GM23338 (cell line): Measurements from ENCODE around the gene TMEM14A. TPM values are rescaled to one million over a fixed set of nuclear protein-coding genes. Genes with fewer than 3 reads are reported as not detected.

ENCODE experiments used
- ATAC-seq: fragments of 200-7000 bp; cut with Tn5 transposase; 3 replicates; pipeline ENCODE4 v1.9.1; 2020
- DNase-seq: peaks from one replicate; pipeline ENCODE4 v3.0.0-alpha.2; 2015; ENCODE audit warnings: low spot score
- H2AFZ ChIP-seq: fragments of 200-600 bp; sonication (generic); 2 replicates; pipeline ENCODE4 v1.8.0; 2016; ENCODE audit warnings: antibody characterized with exemption, mild to moderate bottlenecking, moderate library complexity
- H3F3A ChIP-seq: fragments of 200-600 bp; sonication (generic); replicated peaks from 2 replicates; pipeline ENCODE4 v1.8.0; 2017; ENCODE audit warnings: antibody characterized with exemption, mixed run types, low read depth
- H3K27ac ChIP-seq: fragments of 200-600 bp; sonication (generic); 2 replicates; pipeline ENCODE4 v1.6.1; 2016; ENCODE audit warnings: low read depth
- H3K27me3 ChIP-seq: fragments of 200-600 bp; sonication (generic); 2 replicates; pipeline ENCODE4 v1.8.0; 2016; ENCODE audit warnings: mild to moderate bottlenecking, mixed run types, moderate library complexity; ENCODE audit not compliant: insufficient read depth
- H3K36me3 ChIP-seq: fragments of 200-600 bp; sonication (generic); 2 replicates; pipeline ENCODE4 v1.8.0; 2016; ENCODE audit warnings: mild to moderate bottlenecking; ENCODE audit not compliant: insufficient read depth
- H3K4me1 ChIP-seq: fragments of 200-600 bp; sonication (generic); 2 replicates; pipeline ENCODE4 v1.8.0; 2016; ENCODE audit warnings: mild to moderate bottlenecking, moderate library complexity; ENCODE audit not compliant: insufficient read depth
- H3K4me2 ChIP-seq: fragments of 200-600 bp; sonication (generic); 2 replicates; pipeline ENCODE4 v1.7.1; 2017; ENCODE audit warnings: mixed run types
- H3K4me3 ChIP-seq: fragments of 200-600 bp; sonication (generic); 2 replicates; pipeline ENCODE4 v1.6.1; 2016; ENCODE audit warnings: mixed run types
- H3K79me2 ChIP-seq: fragments of 200-600 bp; sonication (generic); replicated peaks from 2 replicates; pipeline ENCODE4 v1.8.0; 2017; ENCODE audit warnings: mild to moderate bottlenecking; ENCODE audit not compliant: insufficient read depth
- H3K9me2 ChIP-seq: fragments of 200-600 bp; sonication (generic); 2 replicates; pipeline ENCODE4 v1.8.0; 2017; ENCODE audit not compliant: insufficient read depth
- H4K20me1 ChIP-seq: fragments of 200-600 bp; sonication (generic); replicated peaks from 2 replicates; pipeline ENCODE4 v1.8.0; 2017; ENCODE audit warnings: mild to moderate bottlenecking; ENCODE audit not compliant: insufficient read depth
- H3K27ac Mint-ChIP-seq: 2 replicates; pipeline ENCODE4 v1.8.0; 2020; ENCODE audit warnings: inconsistent platforms, mild to moderate bottlenecking, moderate library complexity, mixed read lengths
- H3K27me3 Mint-ChIP-seq: 3 replicates; pipeline ENCODE4 v1.8.0; 2022; ENCODE audit warnings: low read depth, mild to moderate bottlenecking, moderate library complexity, mixed read lengths, inconsistent platforms; ENCODE audit not compliant: insufficient read depth, poor library complexity
- H3K36me3 Mint-ChIP-seq: 3 replicates; pipeline ENCODE4 v1.8.0; 2021; ENCODE audit warnings: low read depth, mild to moderate bottlenecking, inconsistent platforms, moderate library complexity, mixed read lengths
- H3K4me1 Mint-ChIP-seq: 3 replicates; pipeline ENCODE4 v1.8.0; 2020; ENCODE audit warnings: mild to moderate bottlenecking, inconsistent platforms, mixed read lengths
- H3K4me3 Mint-ChIP-seq: 3 replicates; pipeline ENCODE4 v1.8.0; 2021; ENCODE audit warnings: moderate library complexity, mild to moderate bottlenecking, inconsistent platforms, mixed read lengths
- H3K9me3 Mint-ChIP-seq: 3 replicates; pipeline ENCODE4 v1.8.0; 2020; ENCODE audit warnings: moderate library complexity, mild to moderate bottlenecking, inconsistent platforms, mixed read lengths
- CREB1 ChIP-seq: fragments of 250-450 bp; sonication (Bioruptor Pico); IDR thresholded peaks from 2 replicates; pipeline ENCODE4 v1.5.0; 2020; ENCODE audit warnings: low read depth, mild to moderate bottlenecking, moderate library complexity
- ETS1 ChIP-seq: IDR thresholded peaks from 2 replicates; pipeline ENCODE4 v1.6.1; 2016; ENCODE audit warnings: antibody characterized with exemption
- EZH2 ChIP-seq: fragments of 200-600 bp; sonication (generic); IDR thresholded peaks from one replicate; pipeline ENCODE4 v1.8.0; 2017; ENCODE audit warnings: antibody characterized with exemption, mild to moderate bottlenecking, low read depth; ENCODE audit not compliant: unreplicated experiment
- EZH2phosphoT487 ChIP-seq: fragments of 200-600 bp; sonication (generic); IDR thresholded peaks from one replicate; pipeline ENCODE4 v1.8.1; 2018; ENCODE audit warnings: antibody characterized with exemption; ENCODE audit not compliant: unreplicated experiment
- JUNB ChIP-seq: IDR thresholded peaks from one replicate; pipeline ENCODE4 v1.6.1; 2016; ENCODE audit warnings: antibody characterized with exemption; ENCODE audit not compliant: unreplicated experiment
- NANOG ChIP-seq: IDR thresholded peaks from 2 replicates; pipeline ENCODE4 v1.6.1; 2016; ENCODE audit warnings: antibody characterized with exemption, borderline replicate concordance
- POLR2AphosphoS5 ChIP-seq: IDR thresholded peaks from 2 replicates; pipeline ENCODE4 v1.6.1; 2016; ENCODE audit warnings: antibody characterized with exemption, low read depth
- REST ChIP-seq: IDR thresholded peaks from one replicate; pipeline ENCODE4 v1.6.1; 2018; ENCODE audit warnings: antibody characterized with exemption; ENCODE audit not compliant: unreplicated experiment
- STAT1 ChIP-seq: IDR thresholded peaks from one replicate; pipeline ENCODE4 v1.6.1; 2016; ENCODE audit warnings: antibody characterized with exemption; ENCODE audit not compliant: unreplicated experiment
- ZNF114 ChIP-seq: fragments of 250-450 bp; sonication (Bioruptor Pico); IDR thresholded peaks from 2 replicates; pipeline ENCODE4 v1.5.0; 2020; ENCODE audit warnings: mild to moderate bottlenecking, moderate library complexity
- ZNF331 ChIP-seq: fragments of 250-450 bp; sonication (Bioruptor Pico); IDR thresholded peaks from 2 replicates; pipeline ENCODE4 v1.5.0; 2020; ENCODE audit warnings: low read depth, mild to moderate bottlenecking, moderate library complexity
- ZNF462 ChIP-seq: fragments of 250-450 bp; sonication (Bioruptor Pico); IDR thresholded peaks from 2 replicates; pipeline ENCODE4 v1.5.0; 2020; ENCODE audit warnings: mild to moderate bottlenecking, moderate library complexity
- polyA plus RNA-seq: library from polyadenylated mRNA; unstranded; fragments of >200 nt; fragmentation: Nextera tagmentation; extraction: Ambion mirVana; gene quantifications from 2 replicates; pipeline ENCODE4 v1.2.1, GENCODE V29; 2016
- total RNA-seq: library from RNA; depleted of rRNA; stranded (reverse); fragments of >200 nt; shearing (Covaris generic); gene quantifications from 2 replicates; pipeline ENCODE4 v1.2.3, GENCODE V29; 2014

TMEM14A gene
- total and polyA plus RNA-seq, 2 experiments from 2014 or later = 13.9 to 36.0 TPM

- no peak for TF ChIP-seq ZNF462 (CRISPR knock-in tag)
- no peak for TF ChIP-seq STAT1
- no peak for TF ChIP-seq NANOG
- TF ChIP-seq POLR2AphosphoS5 = peak; percentile 90
- TF ChIP-seq EZH2 = no peak
Observed at GRCh38 chr6:52664186-52664990, 6.5 kb upstream of the TMEM14A start (continued).

GRCh38 chr6:52664991-52665686 lies 5.8 kb upstream of the TMEM14A start:
- Mint-ChIP-seq H3K9me3 (no peaks in the 10 kb centered on the region), H3K4me1 (peaks cover 3% of the 10 kb centered on the region; the same call in 1 of the 3 replicates), H3K27me3 (no peaks in the 10 kb centered on the region), H3K27ac (no peak overlapping the region), H3K36me3 (peaks cover 10% of the 10 kb centered on the region; the same call in 1 of the 3 replicates), H3K4me3 (no peak overlapping the region)
- Histone ChIP-seq H2AFZ (peak overlapping the region; percentile 96), H3K27me3 (peaks cover 13% of the 10 kb centered on the region), H3K4me2 (peak overlapping the region; percentile 74), H3K36me3 (0 out of 2 replicates have a peak, but pooled peaks cover 9% of the 10 kb centered on the region), H3K4me1 (peaks cover 10% of the 10 kb centered on the region; the same call in 1 of the 2 replicates), H3K4me3 (peak overlapping the region; percentile 55), H3K79me2 (no peaks in the 10 kb centered on the region; the same call in 1 of the 2 replicates), H3F3A (no peaks in the 10 kb centered on the region), H3K9me2 (no peaks in the 10 kb centered on the region), H3K27ac (no peak overlapping the region), H4K20me1 (no peaks in the 10 kb centered on the region)
- ATAC-seq = no peak
- no peak for DNase-seq
- no peak for TF ChIP-seq ZNF331 (CRISPR knock-in tag)
- no peak for TF ChIP-seq ETS1
- TF ChIP-seq NANOG = no peak
- TF ChIP-seq EZH2 = no peak
- no peak for TF ChIP-seq REST
- no peak for TF ChIP-seq STAT1
- no peak for TF ChIP-seq JUNB
- no peak for TF ChIP-seq ZNF114 (CRISPR knock-in tag)
- TF ChIP-seq POLR2AphosphoS5 = no peak
- TF ChIP-seq EZH2phosphoT487 = no peak
- TF ChIP-seq CREB1 (CRISPR knock-in tag) = no peak
